Prostate gland (tissue), 2 donors: Measurements from ENCODE around the gene ARPP19. TPM values are rescaled to one million over a fixed set of nuclear protein-coding genes. Genes with fewer than 3 reads are reported as not detected.
"Not testable (repeated sequence)": the region's sequence is repeated elsewhere in the genome, so short reads cannot be mapped to it uniquely, and the experiment has no call there.

Experiments used
- DNase-seq: peaks from one replicate; pipeline ENCODE4 v3.0.0-alpha.2; 2019; ENCODE audit warnings: low spot score
- H3K27ac ChIP-seq, 2 donors: fragments of 200-600 bp; sonication (generic); 2 replicates each; pipeline ENCODE4 v1.5.1; 2017 to 2019
- H3K27me3 ChIP-seq: fragments of 200-600 bp; sonication (generic); replicated peaks from 2 replicates; pipeline ENCODE4 v1.5.1; 2019; ENCODE audit not compliant: insufficient read depth
- H3K36me3 ChIP-seq, 2 donors: fragments of 200-600 bp; sonication (generic); 1 replicate in 1 of 2; 2 replicates in 1 of 2; pipeline versions ENCODE4 v1.5.1 to v1.8.1; 2017 to 2019
- H3K4me1 ChIP-seq: fragments of 200-600 bp; sonication (generic); replicated peaks from 2 replicates; pipeline ENCODE4 v1.5.1; 2019
- H3K4me3 ChIP-seq, 2 donors: fragments of 200-600 bp; sonication (generic); 2 replicates each; pipeline ENCODE4 v1.5.1; 2017 to 2019
- H3K9me3 ChIP-seq: fragments of 200-600 bp; sonication (generic); 2 replicates; pipeline ENCODE4 v1.5.1; 2017
- POLR2A ChIP-seq: fragments of 450-650 bp; IDR thresholded peaks from one replicate; pipeline ENCODE4 v1.6.1; 2016; ENCODE audit warnings: antibody characterized with exemption, mild to moderate bottlenecking
- POLR2AphosphoS5 ChIP-seq: sonication (generic); formaldehyde crosslinking; IDR thresholded peaks from one replicate; pipeline ENCODE4 v1.6.1; 2017; ENCODE audit warnings: antibody characterized with exemption
- whole genome bisulfite sequencing: methylation state at CpG from one replicate; pipeline ENCODE4 v1.1.5; 2018; 5-methylcytosine and 5-hydroxymethylcytosine counted together
- intact Hi-C: fragments of 100-400 bp; cut with DNase I; formaldehyde crosslinking; loops from one replicate; pipeline ENCODE4 v1.14.2; 2022
- total RNA-seq, 2 donors: library from RNA; depleted of rRNA; stranded (reverse); fragments of >200 nt; gene quantifications; one replicate each; pipeline ENCODE4 v1.1.0, GENCODE V29; 2016
- TF ChIP-seq, protein P1 (sequence below), 4 experiments: fragments of 200-600 bp in 2 of 4; fragments of 450-650 bp in 2 of 4; sonication (generic) in 2 of 4; IDR thresholded peaks; 1 replicate in 3 of 4; 2 replicates in 1 of 4; pipeline ENCODE4 v1.5.1; 2016 to 2019; ENCODE audit warnings: antibody characterized with exemption in 4 of 4, mild to moderate bottlenecking in 2 of 4, moderate library complexity in 2 of 4

ARPP19 gene
- total RNA-seq, 2 donors from 2014 or later: 86.9 to 130 TPM

- WGBS: 91% methylated on average over 7 of the region's 7 CpGs
These were observed 15.6 kb upstream of the ARPP19 start for GRCh38 chr15:52584414-52584813.

DNA sequence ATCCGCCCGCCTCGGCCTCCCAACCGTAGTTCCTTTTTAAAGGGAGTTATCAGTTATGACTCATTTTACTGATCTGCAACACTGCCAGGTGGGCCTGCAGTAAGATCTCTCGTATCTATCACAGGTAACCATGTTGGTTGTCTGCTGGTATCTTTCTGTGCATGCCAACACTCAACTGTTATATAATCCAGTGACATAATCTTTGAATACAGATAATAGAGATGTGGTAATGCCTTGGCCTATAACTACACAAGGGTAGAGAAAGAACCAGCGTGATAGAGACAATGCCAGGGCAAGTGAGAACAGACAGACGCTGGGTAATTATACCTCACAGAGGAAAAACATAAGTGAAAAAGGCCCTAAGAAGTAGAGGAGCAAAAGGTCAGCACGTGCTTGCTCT, 11.0 kb upstream of the ARPP19 start:
- WGBS: 91% methylated on average over 8 of the region's 8 CpGs
- H3K36me3 ChIP-seq: no peaks in the 10 kb centered on the region

More at GRCh38 chr15:52584414-52584813, 15.6 kb upstream of the ARPP19 start:
- no peaks in the 10 kb centered on the region for H3K36me3 ChIP-seq
- H3K4me1 ChIP-seq: no peaks in the 10 kb centered on the region
- no peak overlapping the region for H3K4me3 ChIP-seq
- no peaks in the 10 kb centered on the region for H3K9me3 ChIP-seq
- no peak overlapping the region for H3K27ac ChIP-seq
- TF ChIP-seq POLR2A (no peak), POLR2AphosphoS5 (no peak)
- TF ChIP-seq, protein P1, sequence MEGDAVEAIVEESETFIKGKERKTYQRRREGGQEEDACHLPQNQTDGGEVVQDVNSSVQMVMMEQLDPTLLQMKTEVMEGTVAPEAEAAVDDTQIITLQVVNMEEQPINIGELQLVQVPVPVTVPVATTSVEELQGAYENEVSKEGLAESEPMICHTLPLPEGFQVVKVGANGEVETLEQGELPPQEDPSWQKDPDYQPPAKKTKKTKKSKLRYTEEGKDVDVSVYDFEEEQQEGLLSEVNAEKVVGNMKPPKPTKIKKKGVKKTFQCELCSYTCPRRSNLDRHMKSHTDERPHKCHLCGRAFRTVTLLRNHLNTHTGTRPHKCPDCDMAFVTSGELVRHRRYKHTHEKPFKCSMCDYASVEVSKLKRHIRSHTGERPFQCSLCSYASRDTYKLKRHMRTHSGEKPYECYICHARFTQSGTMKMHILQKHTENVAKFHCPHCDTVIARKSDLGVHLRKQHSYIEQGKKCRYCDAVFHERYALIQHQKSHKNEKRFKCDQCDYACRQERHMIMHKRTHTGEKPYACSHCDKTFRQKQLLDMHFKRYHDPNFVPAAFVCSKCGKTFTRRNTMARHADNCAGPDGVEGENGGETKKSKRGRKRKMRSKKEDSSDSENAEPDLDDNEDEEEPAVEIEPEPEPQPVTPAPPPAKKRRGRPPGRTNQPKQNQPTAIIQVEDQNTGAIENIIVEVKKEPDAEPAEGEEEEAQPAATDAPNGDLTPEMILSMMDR (IDR thresholded peaks at IDR 0.05): no peak
- H3K27me3 ChIP-seq: no peaks in the 10 kb centered on the region
- DNase-seq: no peak
- intact Hi-C loops: no loop called here

DNA sequence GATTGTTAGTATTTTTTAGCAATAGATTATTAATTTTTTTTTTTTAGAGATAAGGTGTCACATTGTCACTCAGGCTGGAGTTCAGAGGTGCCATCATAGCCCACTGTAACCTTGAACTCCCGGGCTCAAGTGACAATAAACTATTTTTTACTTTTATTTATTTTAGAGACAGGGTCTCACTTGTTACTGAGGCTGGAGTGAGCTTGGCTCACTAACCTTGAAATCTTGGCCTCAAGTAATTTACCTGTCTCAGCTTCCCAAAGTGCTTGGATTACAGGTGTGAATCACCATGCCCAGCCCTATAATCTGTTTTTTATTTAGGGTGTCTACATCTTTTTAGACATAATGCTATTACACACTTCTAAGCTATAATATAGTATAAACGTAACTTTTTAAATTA, 7.9 kb upstream of the ARPP19 start:
- no peak overlapping the region for H3K27ac ChIP-seq
- H3K9me3 ChIP-seq: no peaks in the 10 kb centered on the region
- H3K4me1 ChIP-seq: no peaks in the 10 kb centered on the region
- no peak for DNase-seq
- no peak overlapping the region for H3K4me3 ChIP-seq
- intact Hi-C loops: no loop called here
- no peaks in the 10 kb centered on the region for H3K27me3 ChIP-seq
- 91% methylated on average over 2 of the region's 2 CpGs for WGBS
- TF ChIP-seq POLR2AphosphoS5 (no peak), POLR2A (no peak)
- TF ChIP-seq, protein P1 (IDR thresholded peaks at IDR 0.05): no peak
- H3K36me3 ChIP-seq: no peaks in the 10 kb centered on the region

More for the DNA sequence above, 11.0 kb upstream of the ARPP19 start:
- TF ChIP-seq, protein P1 (IDR thresholded peaks at IDR 0.05): no peak
- TF ChIP-seq POLR2A (no peak), POLR2AphosphoS5 (no peak)
- no peaks in the 10 kb centered on the region for H3K9me3 ChIP-seq
- DNase-seq: no peak
- H3K4me1 ChIP-seq: no peaks in the 10 kb centered on the region
- intact Hi-C loops: no loop called here
- H3K4me3 ChIP-seq: no peak overlapping the region
- H3K27me3 ChIP-seq: no peaks in the 10 kb centered on the region
- H3K27ac ChIP-seq: no peak overlapping the region

- H3K27ac ChIP-seq, intact Hi-C loops, H3K4me1 ChIP-seq, H3K9me3 ChIP-seq, H3K36me3 ChIP-seq, H3K27me3 ChIP-seq, H3K4me3 ChIP-seq, DNase-seq: not testable (repeated sequence)
- 83% methylated on average over 7 of the region's 7 CpGs for WGBS
These were observed 6.7 kb upstream of the ARPP19 start for GRCh38 chr15:52575573-52575972.

DNA sequence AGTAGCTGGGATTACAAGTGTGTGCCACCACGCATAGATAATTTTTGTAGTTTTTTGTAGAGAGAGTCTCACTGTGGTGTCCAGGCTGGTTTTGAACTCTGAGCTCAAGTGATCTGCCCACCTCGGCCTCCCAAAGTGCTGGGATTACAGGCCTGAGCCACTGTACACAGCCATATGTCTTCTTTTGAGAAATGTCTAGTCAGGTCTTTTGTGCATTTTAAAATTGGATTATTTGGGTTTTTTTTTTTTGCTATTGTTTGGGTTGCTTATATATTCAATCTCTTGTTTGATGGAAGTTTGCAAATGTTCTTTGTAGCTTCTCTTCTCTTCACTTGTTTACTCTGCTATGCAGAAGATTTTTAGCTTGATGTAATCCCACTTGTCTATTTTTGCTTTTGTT, 6.2 kb upstream of the ARPP19 start:
- H3K4me3 ChIP-seq: no peak overlapping the region
- intact Hi-C loops: no loop called here
- H3K27me3 ChIP-seq: no peaks in the 10 kb centered on the region
- TF ChIP-seq POLR2A (no peak), POLR2AphosphoS5 (no peak)
- TF ChIP-seq, protein P1 (IDR thresholded peaks at IDR 0.05): no peak
- H3K36me3 ChIP-seq: no peaks in the 10 kb centered on the region
- H3K4me1 ChIP-seq: no peaks in the 10 kb centered on the region
- no peak for DNase-seq
- WGBS: 96% methylated on average over 2 of the region's 2 CpGs
- H3K27ac ChIP-seq: no peak overlapping the region
- no peaks in the 10 kb centered on the region for H3K9me3 ChIP-seq

- not testable (repeated sequence) for H3K27ac ChIP-seq
These were observed 5.8 kb upstream of the ARPP19 start for GRCh38 chr15:52574623-52575022.

More at GRCh38 chr15:52574623-52575022, 5.8 kb upstream of the ARPP19 start:
- DNase-seq, H3K36me3 ChIP-seq, H3K27me3 ChIP-seq, H3K4me1 ChIP-seq, H3K9me3 ChIP-seq, intact Hi-C loops, H3K4me3 ChIP-seq: not testable (repeated sequence)
- 98% methylated on average over 3 of the region's 3 CpGs for WGBS
